DND-41 (cell line): ENCODE results near the gene LMO7.
"Not testable (repeated sequence)": the region's sequence is repeated elsewhere in the genome, so short reads cannot be mapped to it uniquely, and the experiment has no call there.

Experiments
- ATAC-seq: fragments of 200-7000 bp; cut with Tn5 transposase; 3 replicates; pipeline ENCODE4 v1.9.1; 2021; ENCODE audit warnings: low read depth; ENCODE audit not compliant: insufficient read depth
- DNase-seq: peaks from one replicate; pipeline ENCODE4 v3.0.0-alpha.2; 2020
- H2AFZ ChIP-seq: 2 replicates; pipeline ENCODE4 v1.6.0; 2012; ENCODE audit warnings: low read depth, low read length
- H3K27ac ChIP-seq: 2 replicates; pipeline ENCODE4 v1.5.1; 2012; ENCODE audit warnings: low read length, inconsistent platforms
- H3K27me3 ChIP-seq: fragments of 200-600 bp; sonication (generic); 2 replicates; pipeline ENCODE4 v1.6.0; 2012; ENCODE audit warnings: low read length, mild to moderate bottlenecking, inconsistent platforms; ENCODE audit not compliant: insufficient read depth, poor library complexity
- H3K36me3 ChIP-seq: 2 replicates; pipeline ENCODE4 v1.5.1; 2012; ENCODE audit warnings: low read length, inconsistent platforms; ENCODE audit not compliant: insufficient read depth
- H3K4me1 ChIP-seq: 2 replicates; pipeline ENCODE4 v1.5.1; 2012; ENCODE audit warnings: mild to moderate bottlenecking, low read length; ENCODE audit not compliant: insufficient read depth
- H3K4me2 ChIP-seq: 2 replicates; pipeline ENCODE4 v1.6.0; 2012; ENCODE audit warnings: mild to moderate bottlenecking, moderate library complexity, low read length, inconsistent platforms; ENCODE audit not compliant: insufficient read depth
- H3K4me3 ChIP-seq, 2 experiments: fragments of 200-600 bp in 1 of 2; shearing (Covaris generic) in 1 of 2; 2 replicates each; pipeline ENCODE4 v1.5.1; 2012 to 2016; ENCODE audit warnings: inconsistent platforms in 2 of 2, low read length in 2 of 2, mild to moderate bottlenecking in 2 of 2, low read depth in 1 of 2, moderate library complexity in 1 of 2
- H3K79me2 ChIP-seq: 2 replicates; pipeline ENCODE4 v1.6.0; 2012; ENCODE audit warnings: low read length, inconsistent platforms; ENCODE audit not compliant: insufficient read depth
- H3K9ac ChIP-seq: 2 replicates; pipeline ENCODE4 v1.6.0; 2012; ENCODE audit warnings: low read depth, mild to moderate bottlenecking, inconsistent platforms, low read length, moderate library complexity
- H3K9me3 ChIP-seq: 2 replicates; pipeline ENCODE4 v1.5.1; 2012; ENCODE audit warnings: low read length, moderate library complexity, mild to moderate bottlenecking, inconsistent platforms; ENCODE audit not compliant: insufficient read depth, severe bottlenecking
- H4K20me1 ChIP-seq: 2 replicates; pipeline ENCODE4 v1.6.0; 2012; ENCODE audit warnings: low read length; ENCODE audit not compliant: insufficient read depth
- CTCF ChIP-seq: IDR thresholded peaks from 2 replicates; pipeline ENCODE4 v1.5.1; 2012; ENCODE audit warnings: borderline replicate concordance, low read length, moderate library complexity, mild to moderate bottlenecking; ENCODE audit not compliant: poor library complexity, severe bottlenecking; ENCODE audit errors: extremely low read depth
- EZH2 ChIP-seq: IDR thresholded peaks from 3 replicates; pipeline ENCODE4 v1.6.1; 2012; ENCODE audit warnings: borderline replicate concordance, low read depth, mild to moderate bottlenecking, moderate library complexity, low read length, inconsistent platforms; ENCODE audit not compliant: severe bottlenecking

Gene LMO7

GRCh38 chr13:75726306-75726705 lies 90.2 kb downstream of the LMO7 start:
- no peak for ATAC-seq
- Histone ChIP-seq H3K27ac (no peak overlapping the region), H3K36me3 (no peaks in the 10 kb centered on the region), H3K4me1 (no peaks in the 10 kb centered on the region), H3K4me3 (no peak overlapping the region), H2AFZ (no peak overlapping the region), H3K9me3 (no peaks in the 10 kb centered on the region), H3K79me2 (no peaks in the 10 kb centered on the region), H3K27me3 (no peaks in the 10 kb centered on the region), H3K9ac (no peak overlapping the region), H4K20me1 (no peaks in the 10 kb centered on the region), H3K4me2 (no peak overlapping the region)
- no peak for DNase-seq
- no peak for TF ChIP-seq CTCF
- TF ChIP-seq EZH2: no peak

GRCh38 chr13:75733113-75733512 lies 97.0 kb downstream of the LMO7 start:
- not testable (repeated sequence) for H3K36me3 ChIP-seq, H3K79me2 ChIP-seq, ATAC-seq

GRCh38 chr13:75736173-75736572 lies 100.0 kb downstream of the LMO7 start:
- Histone ChIP-seq H3K4me1 (no peaks in the 10 kb centered on the region), H3K9me3 (no peaks in the 10 kb centered on the region), H3K36me3 (no peaks in the 10 kb centered on the region), H3K27ac (no peak overlapping the region), H2AFZ (no peak overlapping the region), H4K20me1 (no peaks in the 10 kb centered on the region), H3K9ac (no peak overlapping the region), H3K27me3 (no peaks in the 10 kb centered on the region), H3K4me3 (no peak overlapping the region), H3K79me2 (no peaks in the 10 kb centered on the region), H3K4me2 (no peak overlapping the region)
- ATAC-seq (no peak), DNase-seq (no peak)
- TF ChIP-seq CTCF (no peak), EZH2 (no peak)

More at GRCh38 chr13:75733113-75733512, 97.0 kb downstream of the LMO7 start:
- not testable (repeated sequence) for H3K4me1 ChIP-seq, H3K4me2 ChIP-seq, H3K4me3 ChIP-seq, H2AFZ ChIP-seq, DNase-seq, H3K27ac ChIP-seq, H3K27me3 ChIP-seq, H3K9me3 ChIP-seq, H3K9ac ChIP-seq, H4K20me1 ChIP-seq

GRCh38 chr13:75738841-75739240 lies 102.7 kb downstream of the LMO7 start:
- H2AFZ ChIP-seq: no peak overlapping the region
- no peak for ATAC-seq
- H3K4me3 ChIP-seq: no peak overlapping the region
- no peak overlapping the region for H3K9ac ChIP-seq
- no peak overlapping the region for H3K27ac ChIP-seq
- H3K9me3 ChIP-seq: no peaks in the 10 kb centered on the region
- no peaks in the 10 kb centered on the region for H3K4me1 ChIP-seq
- no peaks in the 10 kb centered on the region for H4K20me1 ChIP-seq
- H3K27me3 ChIP-seq: no peaks in the 10 kb centered on the region
- TF ChIP-seq CTCF: no peak
- TF ChIP-seq EZH2: no peak
- DNase-seq: no peak
- H3K4me2 ChIP-seq: no peak overlapping the region
- no peaks in the 10 kb centered on the region for H3K36me3 ChIP-seq
- no peaks in the 10 kb centered on the region for H3K79me2 ChIP-seq
